ENCODE measurements around the gene PMFBP1. TPM values are rescaled to one million over a fixed set of nuclear protein-coding genes. Genes with fewer than 3 reads are reported as not detected.
A peak's percentile ranks its signal among the peaks of the same experiment; 100 is the strongest.

The PMFBP1 gene
- total and polyA plus RNA-seq, 4 experiments from 2014 or later = 0.73 to 1.1 TPM; not detected in 2

- DNase-seq = no peak
- no peaks in the 10 kb centered on the region for H3K4me1 Mint-ChIP-seq
- no peaks in the 10 kb centered on the region for H3K4me1 ChIP-seq (ENCODE audit: insufficient read depth, low read length)
- no peaks in the 10 kb centered on the region for H3K27me3 ChIP-seq (ENCODE audit: insufficient read depth, low read length)
- H3K9me3 ChIP-seq (ENCODE audit: control insufficient read depth in 1 of 2, low read length in 2 of 2) = no peaks in the 10 kb centered on the region
- POLR2A ChIA-PET (ENCODE audit: partially characterized antibody) = no interaction called here
- H3K27me3 Mint-ChIP-seq = no peaks in the 10 kb centered on the region
- no peak overlapping the region for H3K4me3 Mint-ChIP-seq
- H3K36me3 Mint-ChIP-seq = no peaks in the 10 kb centered on the region
- intact Hi-C loops (cut with micrococcal nuclease) = no loop called here
- no peaks in the 10 kb centered on the region for H3K36me3 ChIP-seq (ENCODE audit: insufficient read depth, low read length)
- no peak overlapping the region for H3K27ac ChIP-seq (ENCODE audit: low read depth, low read length)
- H3K9me3 Mint-ChIP-seq = no peaks in the 10 kb centered on the region
- no peak overlapping the region for H3K27ac Mint-ChIP-seq
- CTCF ChIA-PET (ENCODE audit: partially characterized antibody) = no interaction called here
- H3K4me3 ChIP-seq (ENCODE audit: low read length in 2 of 2) = no peak overlapping the region
Measured at GRCh38 chr16:72131036-72131435, 40.9 kb downstream of the PMFBP1 start.

- Mint-ChIP-seq H3K4me1 (no peaks in the 10 kb centered on the region), H3K27me3 (no peaks in the 10 kb centered on the region), H3K4me3 (no peak overlapping the region), H3K36me3 (no peaks in the 10 kb centered on the region), H3K27ac (no peak overlapping the region), H3K9me3 (no peaks in the 10 kb centered on the region)
- H3K4me1 ChIP-seq (ENCODE audit: insufficient read depth, low read length) = no peaks in the 10 kb centered on the region
- intact Hi-C loops (cut with micrococcal nuclease) = loop anchor here (5.0 kb wide), 1 partner anchor 1747 kb away; no protein-coding TSS in a partner anchor
- no peak for DNase-seq
- ChIA-PET POLR2A (ENCODE audit: partially characterized antibody) (no interaction called here), CTCF (ENCODE audit: partially characterized antibody) (no interaction called here)
- H3K4me3 ChIP-seq (ENCODE audit: low read length in 2 of 2) = no peak overlapping the region
- H3K9me3 ChIP-seq (ENCODE audit: control insufficient read depth in 1 of 2, low read length in 2 of 2) = no peaks in the 10 kb centered on the region
- no peaks in the 10 kb centered on the region for H3K36me3 ChIP-seq (ENCODE audit: insufficient read depth, low read length)
- no peak overlapping the region for H3K27ac ChIP-seq (ENCODE audit: low read depth, low read length)
- H3K27me3 ChIP-seq (ENCODE audit: insufficient read depth, low read length) = no peaks in the 10 kb centered on the region
Measured at GRCh38 chr16:72129976-72130656, 41.8 kb downstream of the PMFBP1 start.

- POLR2A ChIA-PET (ENCODE audit: partially characterized antibody) = no interaction called here
- H3K27me3 ChIP-seq (ENCODE audit: insufficient read depth, low read length) = no peaks in the 10 kb centered on the region
- intact Hi-C loops (cut with micrococcal nuclease) = loop anchor here (5.0 kb wide), 1 partner anchor 1749 kb away; no protein-coding TSS in a partner anchor
Measured at GRCh38 chr16:72128701-72129100, 43.3 kb downstream of the PMFBP1 start.

GRCh38 chr16:72126429-72126765 lies 45.6 kb downstream of the PMFBP1 start:
- DNase-seq = no peak
- Mint-ChIP-seq H3K36me3 (no peaks in the 10 kb centered on the region), H3K4me3 (no peak overlapping the region), H3K27me3 (no peaks in the 10 kb centered on the region), H3K4me1 (no peaks in the 10 kb centered on the region), H3K9me3 (no peaks in the 10 kb centered on the region), H3K27ac (no peak overlapping the region)
- Histone ChIP-seq H3K4me1 (ENCODE audit: insufficient read depth, low read length) (no peaks in the 10 kb centered on the region), H3K36me3 (ENCODE audit: insufficient read depth, low read length) (no peaks in the 10 kb centered on the region), H3K27ac (ENCODE audit: low read depth, low read length) (no peak overlapping the region), H3K4me3 (ENCODE audit: low read length in 2 of 2) (no peak overlapping the region), H3K27me3 (ENCODE audit: insufficient read depth, low read length) (no peaks in the 10 kb centered on the region), H3K9me3 (ENCODE audit: control insufficient read depth in 1 of 2, low read length in 2 of 2) (no peaks in the 10 kb centered on the region)
- intact Hi-C loops (cut with micrococcal nuclease) = loop anchor here (5.0 kb wide), 1 partner anchor 1751 kb away; no protein-coding TSS in a partner anchor
- ChIA-PET CTCF (ENCODE audit: partially characterized antibody) (no interaction called here), POLR2A (ENCODE audit: partially characterized antibody) (no interaction called here)

More at GRCh38 chr16:72128701-72129100, 43.3 kb downstream of the PMFBP1 start:
- Mint-ChIP-seq H3K9me3 (no peaks in the 10 kb centered on the region), H3K4me3 (no peak overlapping the region), H3K27ac (no peak overlapping the region), H3K36me3 (no peaks in the 10 kb centered on the region), H3K4me1 (no peaks in the 10 kb centered on the region), H3K27me3 (no peaks in the 10 kb centered on the region)
- H3K4me1 ChIP-seq (ENCODE audit: insufficient read depth, low read length) = no peaks in the 10 kb centered on the region
- CTCF ChIA-PET (ENCODE audit: partially characterized antibody) = interaction anchor here (1.1 to 2.4 kb wide), 2 partner anchors 10 to 35 kb away, joined by 3 to 11 read pairs; partner anchors contain the start of genes DHX38 and TXNL4B
- H3K27ac ChIP-seq (ENCODE audit: low read depth, low read length) = no peak overlapping the region
- H3K9me3 ChIP-seq (ENCODE audit: control insufficient read depth in 1 of 2, low read length in 2 of 2) = no peaks in the 10 kb centered on the region
- H3K4me3 ChIP-seq (ENCODE audit: low read length in 2 of 2) = no peak overlapping the region
- H3K36me3 ChIP-seq (ENCODE audit: insufficient read depth, low read length) = no peaks in the 10 kb centered on the region
- no peak for DNase-seq

GRCh38 chr16:72125635-72126428 lies 46.1 kb downstream of the PMFBP1 start:
- Histone ChIP-seq H3K4me1 (ENCODE audit: insufficient read depth, low read length) (no peaks in the 10 kb centered on the region), H3K27me3 (ENCODE audit: insufficient read depth, low read length) (no peaks in the 10 kb centered on the region), H3K4me3 (ENCODE audit: low read length in 2 of 2) (no peak overlapping the region), H3K27ac (ENCODE audit: low read depth, low read length) (no peak overlapping the region), H3K9me3 (ENCODE audit: control insufficient read depth in 1 of 2, low read length in 2 of 2) (no peaks in the 10 kb centered on the region), H3K36me3 (ENCODE audit: insufficient read depth, low read length) (no peaks in the 10 kb centered on the region)
- POLR2A ChIA-PET (ENCODE audit: partially characterized antibody) = no interaction called here
- DNase-seq = no peak
- Mint-ChIP-seq H3K9me3 (no peaks in the 10 kb centered on the region), H3K4me1 (no peaks in the 10 kb centered on the region), H3K4me3 (no peak overlapping the region), H3K27ac (no peak overlapping the region), H3K36me3 (no peaks in the 10 kb centered on the region), H3K27me3 (no peaks in the 10 kb centered on the region)
- intact Hi-C loops (cut with micrococcal nuclease) = loop anchor here (5.0 kb wide), 1 partner anchor 1751 kb away; no protein-coding TSS in a partner anchor
- CTCF ChIA-PET (ENCODE audit: partially characterized antibody) = interaction anchor here (0.9 to 1.8 kb wide), 15 partner anchors 8 to 1981 kb away, joined by 3 to 11 read pairs (median 4); no protein-coding TSS in a partner anchor

- Mint-ChIP-seq H3K27ac (no peak overlapping the region), H3K9me3 (no peaks in the 10 kb centered on the region), H3K36me3 (no peaks in the 10 kb centered on the region), H3K4me1 (no peaks in the 10 kb centered on the region), H3K4me3 (no peak overlapping the region), H3K27me3 (no peaks in the 10 kb centered on the region)
- Histone ChIP-seq H3K9me3 (ENCODE audit: control insufficient read depth in 1 of 2, low read length in 2 of 2) (no peaks in the 10 kb centered on the region), H3K4me3 (ENCODE audit: low read length in 2 of 2) (no peak overlapping the region), H3K4me1 (ENCODE audit: insufficient read depth, low read length) (no peaks in the 10 kb centered on the region), H3K27ac (ENCODE audit: low read depth, low read length) (no peak overlapping the region), H3K36me3 (ENCODE audit: insufficient read depth, low read length) (no peaks in the 10 kb centered on the region), H3K27me3 (ENCODE audit: insufficient read depth, low read length) (no peaks in the 10 kb centered on the region)
- ChIA-PET POLR2A (ENCODE audit: partially characterized antibody) (no interaction called here), CTCF (ENCODE audit: partially characterized antibody) (interaction anchor here (0.8 to 1.8 kb wide), 19 partner anchors 9 to 1982 kb away, joined by 3 to 11 read pairs (median 3); no protein-coding TSS in a partner anchor)
- DNase-seq = peak; percentile 38 to 59 (median 45)
- intact Hi-C loops (cut with micrococcal nuclease) = loop anchor here (5.0 kb wide), 1 partner anchor 1752 kb away; no protein-coding TSS in a partner anchor
Measured at GRCh38 chr16:72124761-72125634, 47.0 kb downstream of the PMFBP1 start.

GRCh38 chr16:72124148-72124547 lies 47.8 kb downstream of the PMFBP1 start:
- Mint-ChIP-seq H3K27ac (no peak overlapping the region), H3K36me3 (no peaks in the 10 kb centered on the region), H3K9me3 (no peaks in the 10 kb centered on the region), H3K27me3 (no peaks in the 10 kb centered on the region), H3K4me3 (no peak overlapping the region), H3K4me1 (no peaks in the 10 kb centered on the region)
- H3K4me1 ChIP-seq (ENCODE audit: insufficient read depth, low read length) = no peaks in the 10 kb centered on the region
- no peak overlapping the region for H3K27ac ChIP-seq (ENCODE audit: low read depth, low read length)
- H3K27me3 ChIP-seq (ENCODE audit: insufficient read depth, low read length) = no peaks in the 10 kb centered on the region
- intact Hi-C loops (cut with micrococcal nuclease) = no loop called here
- ChIA-PET POLR2A (ENCODE audit: partially characterized antibody) (no interaction called here), CTCF (ENCODE audit: partially characterized antibody) (interaction anchor here (1.0 to 1.8 kb wide), 14 partner anchors 10 to 1983 kb away, joined by 3 to 11 read pairs (median 4); no protein-coding TSS in a partner anchor)
- no peaks in the 10 kb centered on the region for H3K9me3 ChIP-seq (ENCODE audit: control insufficient read depth in 1 of 2, low read length in 2 of 2)
- no peaks in the 10 kb centered on the region for H3K36me3 ChIP-seq (ENCODE audit: insufficient read depth, low read length)
- DNase-seq = no peak
- H3K4me3 ChIP-seq (ENCODE audit: low read length in 2 of 2) = no peak overlapping the region

Data from CD4-positive, alpha-beta memory T cell (primary cell).